Inferior parietal cortex (tissue), 1 donor: ENCODE data around the gene PDGFRA.

Source experiments
- DNase-seq: peaks from one replicate; pipeline ENCODE4 v3.0.0-alpha.2; 2016; ENCODE audit errors: extremely low spot score

The PDGFRA gene

DNA sequence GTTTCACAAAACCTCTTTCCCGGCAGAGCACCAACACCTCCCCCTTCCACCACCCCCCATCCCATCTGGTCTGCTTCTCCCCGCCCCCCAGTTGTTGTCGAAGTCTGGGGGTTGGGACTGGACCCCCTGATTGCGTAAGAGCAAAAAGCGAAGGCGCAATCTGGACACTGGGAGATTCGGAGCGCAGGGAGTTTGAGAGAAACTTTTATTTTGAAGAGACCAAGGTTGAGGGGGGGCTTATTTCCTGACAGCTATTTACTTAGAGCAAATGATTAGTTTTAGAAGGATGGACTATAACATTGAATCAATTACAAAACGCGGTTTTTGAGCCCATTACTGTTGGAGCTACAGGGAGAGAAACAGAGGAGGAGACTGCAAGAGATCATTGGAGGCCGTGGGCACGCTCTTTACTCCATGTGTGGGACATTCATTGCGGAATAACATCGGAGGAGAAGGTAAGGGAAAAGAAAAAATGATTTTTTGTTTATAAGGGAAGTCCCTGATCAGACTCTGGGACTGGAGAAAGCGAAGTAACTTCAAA, at the start of gene PDGFRA:
TSS of gene PDGFRA (plus strand) at position 333 of the 541 bp plus-strand sequence. CDS start 29,476 bp downstream, outside the sequence.
- no peak for DNase-seq

DNA sequence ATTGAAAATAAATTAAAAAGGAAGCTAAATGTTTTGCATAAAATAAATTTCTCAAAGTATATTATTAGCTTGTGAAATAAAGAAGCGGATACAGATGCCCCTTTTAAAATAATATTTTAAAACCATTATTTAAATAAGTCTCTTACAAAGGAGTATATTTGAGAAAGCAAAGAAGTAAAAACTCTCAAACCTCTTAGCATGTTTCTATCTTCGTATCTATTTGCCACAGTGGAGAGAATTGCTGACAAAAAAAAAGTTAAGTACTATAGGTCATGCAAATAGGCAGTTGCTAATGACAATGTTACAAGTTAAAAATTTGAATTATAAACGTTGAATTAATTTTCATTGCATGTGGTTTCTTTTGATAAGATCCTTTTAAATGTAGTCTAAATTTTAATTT, 44.5 kb upstream of the PDGFRA start:
- DNase-seq = no peak

DNA sequence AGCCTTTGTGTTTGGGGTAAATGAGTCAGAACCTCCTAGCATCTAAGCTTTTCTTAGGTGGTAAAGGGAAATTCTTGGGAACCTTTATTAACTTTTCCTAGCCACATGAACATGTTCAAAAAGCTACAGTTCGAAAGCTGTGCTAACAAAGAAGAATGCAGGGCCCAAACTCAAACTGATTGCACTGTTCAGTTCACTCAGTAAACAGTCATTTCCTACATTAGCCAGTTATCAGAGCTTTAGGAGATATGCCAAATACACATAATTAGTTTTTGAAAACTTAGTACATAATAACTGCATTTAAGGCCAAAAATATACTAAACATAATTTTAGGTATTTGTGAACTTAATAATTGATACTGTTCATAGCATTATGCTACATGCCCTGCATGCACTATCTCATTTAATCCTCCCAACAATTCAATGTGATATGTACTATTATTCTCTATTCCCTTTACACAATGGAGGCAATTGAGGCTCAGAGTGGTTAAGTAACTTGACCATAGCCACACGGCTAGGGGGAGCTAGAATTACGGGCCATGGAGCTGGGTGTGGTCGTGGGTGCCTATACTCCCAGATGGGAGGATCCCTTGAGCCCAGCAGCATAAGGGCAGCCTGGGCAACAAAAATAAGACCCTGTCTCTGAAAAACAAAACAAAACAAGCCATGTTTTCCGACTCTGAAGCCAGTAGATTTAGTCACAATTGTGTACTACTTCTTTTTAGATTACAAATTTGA, 43.9 kb upstream of the PDGFRA start:
- no peak for DNase-seq

DNA sequence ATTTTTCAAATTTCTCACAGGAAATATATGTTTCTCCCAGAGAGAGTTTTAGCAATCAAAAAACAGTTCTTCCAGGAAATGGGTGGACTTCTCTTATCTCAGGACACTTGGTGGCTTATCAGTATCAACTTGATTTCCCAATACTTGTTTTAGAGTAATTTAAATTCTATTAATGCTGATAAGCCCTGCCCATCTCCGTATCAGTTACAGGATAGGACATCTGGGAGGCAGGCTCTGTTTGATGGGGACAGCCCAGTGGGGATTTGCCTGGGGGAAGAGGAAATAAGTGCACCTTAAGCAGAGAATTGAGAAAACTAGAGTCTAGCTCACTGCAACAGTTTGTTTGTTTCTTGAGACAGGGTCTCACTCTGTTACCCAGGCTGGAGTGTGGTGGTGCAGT, 43.2 kb upstream of the PDGFRA start:
- DNase-seq = no peak

DNA sequence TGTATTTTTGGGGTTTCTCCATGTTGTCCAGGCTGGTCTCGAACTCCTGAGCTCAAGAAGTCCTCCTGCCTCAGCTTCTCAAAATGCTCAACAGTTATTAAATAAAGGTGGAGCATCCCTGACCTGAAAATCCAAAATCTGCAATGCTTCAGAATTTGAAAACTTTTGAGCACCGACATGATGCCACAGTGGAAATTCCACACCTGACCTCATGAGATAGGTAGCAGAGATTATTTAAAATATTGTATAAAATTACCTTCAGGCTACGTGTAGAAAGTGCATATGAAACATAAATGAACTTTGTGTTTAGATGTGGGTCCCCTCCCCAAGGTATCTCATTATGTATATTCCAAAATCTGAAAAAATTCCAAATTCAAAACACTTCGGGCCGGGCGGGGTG, 42.7 kb upstream of the PDGFRA start:
- DNase-seq = no peak

DNA sequence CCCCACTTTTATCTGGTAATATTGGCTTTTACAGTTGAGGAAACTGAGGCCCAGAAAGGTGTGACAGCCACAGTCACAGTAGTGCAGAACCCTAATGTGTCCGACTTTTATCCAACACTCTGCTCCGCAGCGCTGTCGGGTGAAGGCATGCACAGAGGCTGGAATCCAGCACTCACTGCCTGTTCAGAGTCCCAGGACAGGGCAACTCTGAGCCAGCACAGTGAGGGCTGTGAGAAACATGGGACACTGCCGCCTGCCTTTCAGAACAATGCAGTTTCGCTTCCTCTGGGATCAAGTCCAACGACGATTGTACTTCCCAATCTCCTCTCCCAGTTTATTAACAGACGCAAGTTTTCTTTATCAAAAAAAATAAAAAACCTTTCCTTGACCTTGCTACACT, 41.9 kb upstream of the PDGFRA start:
- DNase-seq = no peak

DNA sequence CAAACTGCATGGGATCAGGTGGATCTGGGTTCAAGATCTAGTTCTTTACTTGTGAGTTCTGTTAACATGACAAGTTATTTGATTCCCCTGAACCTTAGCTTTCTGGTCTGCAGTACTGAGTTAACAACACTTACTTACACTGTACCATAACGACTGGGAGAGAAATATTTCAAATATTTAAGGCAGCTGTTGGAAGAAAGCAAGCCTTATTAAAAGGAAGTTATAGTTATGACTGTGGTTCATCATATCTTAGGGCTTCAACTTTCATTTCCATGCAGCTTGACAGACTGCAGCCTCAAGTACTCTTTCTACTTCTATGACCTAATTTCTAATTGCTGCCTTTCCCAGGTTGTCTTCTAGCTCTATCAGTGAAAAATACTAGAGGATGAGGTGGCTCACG, 40.0 kb upstream of the PDGFRA start:
- DNase-seq = no peak

DNA sequence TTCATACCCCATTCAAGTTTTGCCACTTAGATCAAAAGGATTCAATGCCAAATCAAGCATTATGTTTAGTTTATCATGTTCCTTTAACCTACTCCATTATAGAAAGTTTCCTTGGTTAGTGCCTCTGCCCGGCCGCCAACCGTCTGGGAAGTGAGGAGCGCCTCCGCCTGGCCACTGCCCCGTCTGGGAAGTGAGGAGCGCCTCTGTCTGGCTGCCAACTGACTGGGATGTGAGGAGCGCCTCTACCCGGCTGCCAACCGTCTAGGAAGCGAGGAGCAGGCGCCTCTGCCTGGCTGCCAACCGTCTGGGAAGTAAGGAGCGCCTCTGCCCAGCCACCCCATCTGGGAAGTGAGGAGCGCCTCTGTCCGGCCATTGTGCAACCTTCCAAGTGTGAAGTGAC, 36.3 kb upstream of the PDGFRA start:
- no peak for DNase-seq

DNA sequence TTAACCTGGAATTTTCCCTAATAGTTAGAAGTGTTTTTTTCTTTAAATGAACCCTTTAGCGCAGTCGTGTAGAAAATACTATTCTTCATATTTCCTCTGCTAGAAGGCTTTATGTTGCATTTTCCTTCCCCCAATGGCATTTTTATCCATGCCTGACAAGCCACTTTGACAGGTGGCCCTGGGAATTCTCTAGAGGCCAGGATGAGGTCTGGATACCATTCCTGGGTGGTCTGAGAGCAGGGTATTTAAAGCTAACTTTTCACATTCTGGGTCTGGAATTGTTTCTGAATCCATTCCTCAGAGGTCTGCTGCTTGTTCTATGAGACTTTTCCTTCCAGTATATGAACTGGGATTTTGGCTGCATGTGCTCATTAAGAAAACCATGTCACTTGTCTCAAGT, 31.2 kb upstream of the PDGFRA start:
- no peak for DNase-seq

DNA sequence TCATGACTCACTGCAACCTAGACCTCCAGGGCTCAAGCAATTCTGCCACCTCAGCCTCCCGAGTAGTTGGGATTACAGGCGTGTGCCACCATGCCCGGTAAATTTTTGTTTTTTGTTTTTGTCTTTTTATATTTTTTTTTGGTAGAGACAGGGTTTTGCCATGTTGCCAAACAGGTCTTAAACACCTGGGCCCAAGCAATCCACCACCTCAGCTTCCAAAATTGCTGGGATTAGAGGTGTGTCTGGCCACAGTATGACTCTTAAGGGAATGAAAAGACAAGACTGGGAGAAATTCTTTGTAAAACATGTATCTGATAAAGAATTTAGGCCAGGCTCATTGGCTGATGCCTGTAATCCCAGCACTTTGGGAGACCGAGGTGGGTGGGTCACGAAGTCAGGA, 29.2 kb upstream of the PDGFRA start:
- DNase-seq = no peak

DNA sequence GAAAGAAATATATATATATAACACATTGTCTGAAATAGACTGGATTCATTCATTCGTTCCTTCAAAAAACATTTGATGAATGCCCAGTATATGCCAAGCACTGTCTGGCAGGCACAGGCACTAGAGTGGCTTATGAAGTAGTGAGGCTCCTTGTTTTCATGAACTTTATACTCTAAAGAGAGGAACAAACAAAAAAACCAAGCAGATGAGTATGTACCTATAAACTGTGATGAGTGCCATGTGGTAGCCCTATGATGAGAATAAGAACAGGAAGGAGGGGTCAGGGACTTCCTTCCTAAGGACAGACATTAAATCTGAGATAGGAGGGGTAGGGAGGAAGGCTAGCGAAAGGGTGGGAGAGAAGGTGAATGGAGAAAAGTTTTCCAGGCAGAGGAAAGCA, 19.5 kb upstream of the PDGFRA start:
- DNase-seq = no peak

DNA sequence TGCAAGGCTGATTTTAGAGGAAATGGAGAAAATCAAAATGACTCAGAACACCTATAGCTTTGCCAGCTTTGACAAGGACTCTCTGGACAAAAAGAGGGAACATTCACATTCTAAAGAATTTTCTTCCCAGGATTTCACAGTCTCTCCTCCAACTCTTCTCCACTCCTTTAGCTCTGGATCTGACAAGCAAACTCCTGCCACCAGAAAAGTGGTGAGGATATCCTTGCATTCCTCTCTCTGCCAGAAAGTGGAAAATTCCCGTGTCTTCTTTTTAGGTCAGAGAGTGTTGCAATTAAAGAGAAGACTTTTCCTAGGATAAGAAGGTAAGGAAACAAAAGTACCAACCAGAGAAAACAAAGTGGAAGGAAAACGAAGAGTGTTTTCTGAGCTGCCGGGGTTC, 16.1 kb upstream of the PDGFRA start:
- no peak for DNase-seq

DNA sequence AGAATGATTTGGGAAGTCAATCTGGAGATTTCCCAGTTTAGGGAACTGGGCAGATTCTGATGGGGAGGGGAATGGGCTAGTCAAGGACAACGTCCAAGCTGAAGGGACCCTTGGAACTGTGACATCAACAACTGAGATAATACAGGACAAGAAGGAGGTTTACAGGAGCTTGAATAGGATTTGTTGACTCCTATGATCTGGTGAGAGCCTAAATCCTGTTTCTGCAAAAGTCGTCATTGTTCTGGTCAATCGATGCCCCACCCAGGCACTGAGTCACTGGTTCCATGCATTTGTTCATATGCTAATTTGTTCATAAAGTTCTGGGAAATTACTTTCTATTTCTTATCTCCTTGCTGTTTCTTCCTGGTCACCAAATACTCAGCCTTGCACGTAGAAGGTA, 15.3 kb upstream of the PDGFRA start:
- DNase-seq = no peak

DNA sequence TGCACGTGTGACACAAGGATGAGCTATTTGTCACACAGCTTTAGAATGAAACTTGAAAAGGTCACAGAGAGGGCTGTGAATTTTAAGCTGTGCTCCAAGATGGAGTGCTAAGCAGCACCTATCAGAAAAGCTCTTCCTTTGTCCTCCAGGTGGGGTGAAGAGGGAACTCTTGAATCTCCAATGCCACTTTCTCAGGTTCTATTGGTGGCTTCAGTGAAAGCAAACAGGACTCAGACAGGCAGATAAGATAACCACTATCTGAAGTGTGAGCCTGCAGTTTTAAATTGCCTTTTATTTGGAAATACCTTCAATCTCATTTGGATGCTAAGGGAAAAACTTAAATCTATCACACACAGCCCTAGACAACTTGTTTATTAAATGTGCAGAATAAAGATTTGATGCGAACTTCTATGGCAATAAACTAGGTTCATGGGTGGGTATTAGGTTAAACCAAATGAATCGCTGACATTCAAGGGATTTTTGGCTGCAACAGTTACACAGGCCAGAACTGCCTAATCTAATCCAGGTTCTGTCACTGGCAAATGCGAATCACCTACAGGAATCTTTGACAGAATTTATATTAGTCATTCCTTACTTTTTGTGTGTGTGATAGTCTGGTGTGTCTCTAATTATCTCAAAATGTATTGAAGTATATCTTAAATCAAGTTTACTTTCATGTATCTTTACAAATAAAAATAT, 13.6 kb upstream of the PDGFRA start:
- no peak for DNase-seq

DNA sequence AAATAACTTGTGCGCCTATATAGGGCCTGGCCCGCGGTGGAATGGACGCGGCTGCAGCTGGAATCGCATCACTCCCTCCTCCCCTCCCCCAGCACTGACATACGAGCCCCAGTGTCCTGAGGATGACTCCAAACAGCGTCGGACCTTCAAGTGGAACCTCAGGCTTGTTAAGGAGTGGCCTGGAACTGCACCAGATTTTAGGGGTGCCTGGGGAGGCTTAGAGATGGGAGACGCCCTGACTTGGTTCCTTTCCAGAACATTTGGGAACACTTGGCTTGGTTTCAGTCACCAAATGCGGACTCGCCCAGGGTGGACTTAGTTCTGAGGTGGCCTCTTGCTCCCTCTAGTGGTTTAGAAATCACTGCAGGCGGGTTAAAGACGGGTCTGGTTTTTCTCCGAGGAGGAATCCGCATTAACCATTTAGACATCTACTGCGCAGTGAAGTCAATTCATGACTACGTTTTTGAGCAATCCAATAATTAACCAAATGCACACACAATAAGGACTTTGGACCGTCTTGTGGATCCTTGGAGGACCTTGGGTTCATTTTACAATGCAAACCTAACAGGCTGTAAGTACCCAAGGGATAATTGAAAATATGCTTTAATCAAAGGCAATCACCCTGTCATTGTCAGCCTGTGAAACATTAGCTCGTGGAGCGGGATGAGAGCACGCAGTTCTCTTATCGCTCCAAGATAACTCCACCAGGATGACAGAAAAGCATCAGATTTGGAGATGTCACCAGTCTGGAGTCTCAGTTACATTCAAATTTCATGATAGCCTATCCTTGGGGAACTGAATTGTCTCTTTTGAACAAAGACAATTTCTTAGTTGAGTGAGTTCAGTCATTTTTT, 11.2 kb upstream of the PDGFRA start:
- peak; percentile 87 for DNase-seq

DNA sequence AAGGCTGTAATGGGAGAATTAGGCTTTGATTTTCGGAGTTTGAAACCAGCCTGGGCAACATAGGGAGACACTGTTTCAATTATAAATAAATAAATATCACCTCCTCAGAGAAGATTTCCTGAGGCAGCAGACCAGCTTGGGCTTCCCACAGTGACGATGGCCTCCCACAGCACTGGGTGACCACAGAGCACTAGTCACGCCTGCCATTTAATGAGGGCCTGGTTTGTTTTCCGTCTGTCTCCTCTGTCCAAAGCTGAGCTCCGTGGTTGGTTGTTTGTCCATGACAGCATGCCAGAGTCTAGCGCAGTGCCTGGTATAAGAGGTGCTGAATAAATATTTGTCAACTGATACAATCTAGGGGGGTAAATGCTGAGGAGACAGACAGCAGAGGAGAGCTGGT, 10.4 kb upstream of the PDGFRA start:
- DNase-seq = no peak

DNA sequence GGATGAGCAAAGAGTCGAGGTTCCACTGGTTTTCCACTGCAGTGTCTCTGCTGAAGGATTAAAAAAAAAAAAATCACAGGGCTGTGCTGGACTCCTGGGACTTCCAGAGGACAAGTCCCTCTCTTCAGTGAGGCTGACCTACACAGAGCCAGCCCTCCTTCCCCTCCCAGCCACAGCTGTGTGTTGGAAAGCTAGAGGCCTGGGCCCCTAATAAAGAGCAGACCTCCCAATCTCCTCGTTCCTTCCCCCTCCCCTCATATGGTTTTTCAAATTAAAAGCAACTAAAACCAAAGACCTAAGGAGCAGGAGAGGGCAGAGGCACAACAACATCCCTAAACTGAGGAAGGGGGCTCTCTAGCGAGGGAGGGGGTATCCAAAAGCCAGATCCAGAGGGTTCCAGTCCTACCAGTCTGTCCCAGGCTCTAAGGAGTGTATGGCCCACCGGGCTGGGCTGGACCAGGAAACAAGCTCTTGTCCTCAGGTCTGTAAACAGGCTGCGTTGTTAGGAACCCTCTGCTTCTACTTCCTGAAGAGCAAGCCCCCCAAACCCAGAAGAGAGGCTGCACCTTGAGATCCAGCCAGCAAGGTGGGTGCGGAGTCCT, 4.0 kb upstream of the PDGFRA start:
- no peak for DNase-seq

DNA sequence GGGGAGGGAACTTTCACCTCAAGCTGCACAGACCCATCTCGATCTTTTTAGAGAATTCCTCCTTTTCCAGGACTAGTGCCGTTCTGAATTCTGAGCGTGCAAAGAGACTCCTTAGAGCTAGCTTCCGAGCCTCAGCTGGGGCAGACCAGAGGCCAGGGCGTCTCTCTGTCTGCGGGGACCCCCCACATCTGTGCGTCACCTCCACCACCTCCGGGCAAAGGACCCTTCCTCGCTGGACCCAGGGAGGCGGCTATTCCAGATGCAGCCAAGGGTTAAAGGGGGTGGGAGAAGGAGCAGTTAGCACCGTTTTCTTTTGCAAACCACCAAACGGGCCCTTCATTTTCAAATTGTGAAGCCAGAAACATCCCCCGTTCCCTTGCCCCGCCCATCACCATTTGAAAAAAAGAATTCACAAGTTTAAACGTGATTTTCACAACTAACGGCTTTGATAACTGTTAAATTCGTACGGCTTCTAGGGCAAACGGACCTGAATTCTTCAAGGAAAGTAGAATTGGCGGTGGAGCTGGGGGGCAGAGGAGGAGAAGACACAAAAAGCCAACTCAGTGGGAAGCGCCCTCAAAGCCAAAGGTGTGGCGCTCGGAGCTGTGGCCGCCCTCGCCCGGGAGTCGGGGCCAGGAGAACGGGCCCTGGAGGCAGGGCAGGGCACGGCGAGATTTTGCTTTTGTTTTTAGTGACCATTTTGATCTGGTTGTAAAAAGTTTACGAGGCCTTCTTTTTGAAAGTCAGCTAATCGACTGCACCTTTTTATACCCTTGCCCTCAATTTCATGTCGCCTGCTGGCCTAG, 3.3 kb upstream of the PDGFRA start:
- no peak for DNase-seq

DNA sequence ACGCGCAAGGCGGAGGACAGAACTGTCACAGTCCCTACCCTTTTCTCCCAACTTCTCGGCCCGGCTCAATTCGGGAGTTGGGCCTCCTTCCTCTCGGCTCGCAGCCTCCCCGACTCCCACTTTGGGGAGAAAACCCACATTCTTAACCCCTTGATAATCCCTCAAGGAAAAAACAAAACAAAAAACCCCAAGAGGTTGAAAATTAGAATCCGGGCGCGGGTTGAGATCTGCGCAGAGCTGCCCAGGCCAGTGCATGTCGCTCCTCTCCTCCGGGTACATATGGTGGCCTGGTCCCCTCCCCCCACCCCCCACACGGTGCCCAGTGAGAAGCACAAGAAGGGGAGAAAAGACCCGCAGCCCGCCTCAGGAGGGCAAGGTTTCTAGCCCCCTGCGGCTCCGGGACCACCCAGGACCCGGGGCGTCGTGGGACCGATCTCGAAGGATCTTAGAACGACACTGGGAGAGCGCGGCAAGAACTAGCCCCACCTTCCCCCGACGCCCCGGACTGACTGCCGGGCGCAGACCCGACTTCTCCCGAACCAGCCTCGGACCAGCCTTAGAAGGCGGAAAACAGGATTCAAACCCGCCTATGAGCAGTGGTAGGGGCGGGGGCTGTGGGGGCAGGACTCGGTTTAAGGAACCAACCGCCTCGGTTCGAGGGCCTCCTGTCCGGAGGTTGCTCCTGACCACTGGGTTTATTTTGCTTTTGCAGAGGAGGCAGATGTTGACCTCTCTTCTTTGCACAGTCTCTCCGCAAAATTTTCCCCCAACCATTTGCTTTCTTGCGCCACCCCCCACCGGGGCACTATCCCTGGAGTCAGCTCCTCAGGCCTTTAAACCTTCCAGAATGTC, 2.5 kb upstream of the PDGFRA start:
- no peak for DNase-seq
